ENCODE results near the gene PMF1.

The PMF1 gene

GRCh38 chr1:156276532-156276931 is 63.7 kb downstream of the PMF1 start:
- DNase-seq, result no peak

- no peak for DNase-seq
Observed at GRCh38 chr1:156276966-156277381, 64.2 kb downstream of the PMF1 start.

GRCh38 chr1:156279837-156280236 is 67.0 kb downstream of the PMF1 start:
- no peak for DNase-seq

GRCh38 chr1:156281281-156281680 is 68.5 kb downstream of the PMF1 start:
- no peak for DNase-seq

GRCh38 chr1:156281693-156282478 is 69.1 kb downstream of the PMF1 start:
- no peak for DNase-seq

GRCh38 chr1:156282479-156283222 is 69.8 kb downstream of the PMF1 start, which contains the start of gene SMG5:
Gene SMG5 (minus strand): TSS chr1:156282825. CDS start chr1:156282680, 145 bp downstream.
- peak; percentile 97 for DNase-seq

GRCh38 chr1:156283521-156283920 is 70.7 kb downstream of the PMF1 start:
- no peak for DNase-seq

GRCh38 chr1:156284112-156284511 is 71.3 kb downstream of the PMF1 start, which contains the start of gene TMEM79:
Gene TMEM79 (plus strand): TSS chr1:156284325. CDS start chr1:156285227, 902 bp downstream.
- DNase-seq, result no peak

- no peak for DNase-seq
Observed at GRCh38 chr1:156284757-156285156, 72.0 kb downstream of the PMF1 start.

GRCh38 chr1:156285437-156285836 is 72.6 kb downstream of the PMF1 start:
- no peak for DNase-seq

GRCh38 chr1:156286061-156286460 is 73.3 kb downstream of the PMF1 start:
- DNase-seq, result no peak
